ENCODE data around the gene CSGALNACT2. TPM values are rescaled to one million over a fixed set of nuclear protein-coding genes. Genes with fewer than 3 reads are reported as not detected.

Gene CSGALNACT2
- total RNA-seq, 1 experiment from 2014 or later: 5.1 TPM

DNA sequence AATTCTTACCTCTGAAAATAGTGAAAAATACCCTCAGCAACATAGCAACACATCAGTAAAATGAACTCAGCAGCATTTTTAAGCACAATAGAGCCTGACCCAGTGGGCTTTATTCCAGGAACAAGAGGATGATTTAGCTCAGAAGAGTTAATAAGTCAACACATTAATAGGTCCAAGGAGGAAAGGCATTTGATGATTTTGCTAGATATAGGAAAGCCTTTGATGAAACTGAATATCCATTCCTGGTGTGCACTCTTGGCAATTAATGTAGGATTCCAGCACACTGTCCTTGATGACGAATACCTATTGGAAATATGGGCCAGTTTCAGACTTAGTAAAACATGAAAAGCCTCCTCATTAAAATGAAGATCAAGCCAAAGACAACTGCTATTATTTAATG lies 86.1 kb downstream of the CSGALNACT2 start:
- Mint-ChIP-seq H3K27me3 (ENCODE audit: low read depth) (peaks cover 22% of the 10 kb centered on the region), H3K4me1 (peaks cover 14% of the 10 kb centered on the region), H3K27ac (no peak overlapping the region), H3K9me3 (no peaks in the 10 kb centered on the region), H3K36me3 (no peaks in the 10 kb centered on the region), H3K4me3 (no peak overlapping the region)
- DNase-seq (ENCODE audit: low spot score) (no peak), ATAC-seq (no peak)
- ChIA-PET CTCF (interaction anchor here (3.9 kb wide), 1 partner anchor 31 kb away, joined by 38 read pairs; no protein-coding TSS in a partner anchor), POLR2A (no interaction called here)
- TF ChIP-seq ESRRA (CRISPR knock-in tag; IDR thresholded peaks at IDR 0.05; ENCODE audit: borderline replicate concordance): no peak
- TF ChIP-seq, protein P1, sequence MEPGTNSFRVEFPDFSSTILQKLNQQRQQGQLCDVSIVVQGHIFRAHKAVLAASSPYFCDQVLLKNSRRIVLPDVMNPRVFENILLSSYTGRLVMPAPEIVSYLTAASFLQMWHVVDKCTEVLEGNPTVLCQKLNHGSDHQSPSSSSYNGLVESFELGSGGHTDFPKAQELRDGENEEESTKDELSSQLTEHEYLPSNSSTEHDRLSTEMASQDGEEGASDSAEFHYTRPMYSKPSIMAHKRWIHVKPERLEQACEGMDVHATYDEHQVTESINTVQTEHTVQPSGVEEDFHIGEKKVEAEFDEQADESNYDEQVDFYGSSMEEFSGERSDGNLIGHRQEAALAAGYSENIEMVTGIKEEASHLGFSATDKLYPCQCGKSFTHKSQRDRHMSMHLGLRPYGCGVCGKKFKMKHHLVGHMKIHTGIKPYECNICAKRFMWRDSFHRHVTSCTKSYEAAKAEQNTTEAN (CRISPR knock-in tag; IDR thresholded peaks at IDR 0.05): no peak
- TF ChIP-seq ZNF263 (CRISPR knock-in tag; IDR thresholded peaks at IDR 0.05; ENCODE audit: low read depth): no peak
- TF ChIP-seq RELA (CRISPR knock-in tag; IDR thresholded peaks at IDR 0.05; ENCODE audit: borderline replicate concordance): no peak
- no peak for TF ChIP-seq SMAD3 (CRISPR knock-in tag; IDR thresholded peaks at IDR 0.05; ENCODE audit: borderline replicate concordance)
- no peak for TF ChIP-seq TEAD4 (CRISPR knock-in tag; IDR thresholded peaks at IDR 0.05)
- TF ChIP-seq, protein P2, sequence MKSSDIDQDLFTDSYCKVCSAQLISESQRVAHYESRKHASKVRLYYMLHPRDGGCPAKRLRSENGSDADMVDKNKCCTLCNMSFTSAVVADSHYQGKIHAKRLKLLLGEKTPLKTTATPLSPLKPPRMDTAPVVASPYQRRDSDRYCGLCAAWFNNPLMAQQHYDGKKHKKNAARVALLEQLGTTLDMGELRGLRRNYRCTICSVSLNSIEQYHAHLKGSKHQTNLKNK (CRISPR knock-in tag; IDR thresholded peaks at IDR 0.05): no peak
- TF ChIP-seq FOXJ3 (CRISPR knock-in tag; IDR thresholded peaks at IDR 0.05; ENCODE audit: borderline replicate concordance): no peak
- TF ChIP-seq, protein P3, sequence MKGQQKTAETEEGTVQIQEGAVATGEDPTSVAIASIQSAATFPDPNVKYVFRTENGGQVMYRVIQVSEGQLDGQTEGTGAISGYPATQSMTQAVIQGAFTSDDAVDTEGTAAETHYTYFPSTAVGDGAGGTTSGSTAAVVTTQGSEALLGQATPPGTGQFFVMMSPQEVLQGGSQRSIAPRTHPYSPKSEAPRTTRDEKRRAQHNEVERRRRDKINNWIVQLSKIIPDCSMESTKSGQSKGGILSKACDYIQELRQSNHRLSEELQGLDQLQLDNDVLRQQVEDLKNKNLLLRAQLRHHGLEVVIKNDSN (CRISPR knock-in tag; IDR thresholded peaks at IDR 0.05): no peak
- TF ChIP-seq NFE2L1 (CRISPR knock-in tag; IDR thresholded peaks at IDR 0.05): no peak
- TF ChIP-seq, protein P4, sequence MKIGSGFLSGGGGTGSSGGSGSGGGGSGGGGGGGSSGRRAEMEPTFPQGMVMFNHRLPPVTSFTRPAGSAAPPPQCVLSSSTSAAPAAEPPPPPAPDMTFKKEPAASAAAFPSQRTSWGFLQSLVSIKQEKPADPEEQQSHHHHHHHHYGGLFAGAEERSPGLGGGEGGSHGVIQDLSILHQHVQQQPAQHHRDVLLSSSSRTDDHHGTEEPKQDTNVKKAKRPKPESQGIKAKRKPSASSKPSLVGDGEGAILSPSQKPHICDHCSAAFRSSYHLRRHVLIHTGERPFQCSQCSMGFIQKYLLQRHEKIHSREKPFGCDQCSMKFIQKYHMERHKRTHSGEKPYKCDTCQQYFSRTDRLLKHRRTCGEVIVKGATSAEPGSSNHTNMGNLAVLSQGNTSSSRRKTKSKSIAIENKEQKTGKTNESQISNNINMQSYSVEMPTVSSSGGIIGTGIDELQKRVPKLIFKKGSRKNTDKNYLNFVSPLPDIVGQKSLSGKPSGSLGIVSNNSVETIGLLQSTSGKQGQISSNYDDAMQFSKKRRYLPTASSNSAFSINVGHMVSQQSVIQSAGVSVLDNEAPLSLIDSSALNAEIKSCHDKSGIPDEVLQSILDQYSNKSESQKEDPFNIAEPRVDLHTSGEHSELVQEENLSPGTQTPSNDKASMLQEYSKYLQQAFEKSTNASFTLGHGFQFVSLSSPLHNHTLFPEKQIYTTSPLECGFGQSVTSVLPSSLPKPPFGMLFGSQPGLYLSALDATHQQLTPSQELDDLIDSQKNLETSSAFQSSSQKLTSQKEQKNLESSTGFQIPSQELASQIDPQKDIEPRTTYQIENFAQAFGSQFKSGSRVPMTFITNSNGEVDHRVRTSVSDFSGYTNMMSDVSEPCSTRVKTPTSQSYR (CRISPR knock-in tag; IDR thresholded peaks at IDR 0.05): no peak
- TF ChIP-seq FOXP1 (CRISPR knock-in tag; IDR thresholded peaks at IDR 0.05; ENCODE audit: borderline replicate concordance): no peak
- no peak for TF ChIP-seq MXD4 (CRISPR knock-in tag; IDR thresholded peaks at IDR 0.05; ENCODE audit: borderline replicate concordance)

DNA sequence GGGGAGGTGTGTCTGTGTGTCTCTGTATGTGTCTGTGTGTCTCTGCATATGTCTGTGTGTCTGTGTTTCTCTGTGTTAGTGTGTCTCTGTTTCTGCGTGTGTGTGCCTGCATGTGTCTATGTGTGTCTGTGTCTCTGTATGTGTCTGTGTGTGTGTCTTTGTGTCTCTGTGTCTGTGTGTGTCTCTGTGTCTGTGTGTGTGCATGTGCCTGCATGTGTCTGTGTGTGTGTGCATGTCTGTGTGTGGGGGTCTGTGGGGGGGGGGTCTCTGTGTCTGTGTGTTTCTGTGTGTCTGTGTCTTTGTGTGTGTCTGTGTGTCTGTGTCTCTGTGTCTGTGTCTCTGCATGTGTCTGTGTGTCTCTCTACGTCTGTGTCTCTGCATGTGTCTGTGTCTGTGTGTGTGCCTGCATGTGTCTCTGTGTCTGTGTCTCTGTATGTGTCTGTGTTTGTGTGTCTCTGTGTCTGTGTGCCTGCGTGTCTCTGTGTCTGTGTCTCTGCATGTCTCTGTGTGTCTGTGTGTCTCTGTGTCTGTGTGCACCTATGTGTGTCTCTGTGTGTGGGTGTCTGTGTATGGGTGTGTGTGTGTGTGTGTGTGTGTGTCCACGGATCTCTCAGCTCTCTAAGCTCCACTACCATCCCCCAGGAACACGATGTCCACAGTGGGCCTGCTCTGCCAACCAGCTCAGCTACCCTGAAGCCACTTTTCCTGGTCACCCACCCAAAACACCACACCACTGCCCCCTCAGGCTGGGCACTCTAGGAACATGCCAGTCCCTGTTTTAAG lies 87.0 kb downstream of the CSGALNACT2 start:
- TF ChIP-seq CREB1 (CRISPR knock-in tag; IDR thresholded peaks at IDR 0.05) (no peak), ZNF317 (CRISPR knock-in tag; IDR thresholded peaks at IDR 0.05; ENCODE audit: borderline replicate concordance, low read depth) (no peak), CBFB (CRISPR knock-in tag; IDR thresholded peaks at IDR 0.05; ENCODE audit: low read depth) (no peak), ETV6 (CRISPR knock-in tag; IDR thresholded peaks at IDR 0.05) (no peak), NFATC4 (CRISPR knock-in tag; IDR thresholded peaks at IDR 0.05) (no peak), SMAD3 (CRISPR knock-in tag; IDR thresholded peaks at IDR 0.05; ENCODE audit: borderline replicate concordance) (no peak), PRRX2 (CRISPR knock-in tag; IDR thresholded peaks at IDR 0.05) (no peak), TEAD4 (CRISPR knock-in tag; IDR thresholded peaks at IDR 0.05) (no peak), RORB (CRISPR knock-in tag; IDR thresholded peaks at IDR 0.05) (no peak), NR1H2 (CRISPR knock-in tag; IDR thresholded peaks at IDR 0.05) (no peak)
- TF ChIP-seq, protein P5, sequence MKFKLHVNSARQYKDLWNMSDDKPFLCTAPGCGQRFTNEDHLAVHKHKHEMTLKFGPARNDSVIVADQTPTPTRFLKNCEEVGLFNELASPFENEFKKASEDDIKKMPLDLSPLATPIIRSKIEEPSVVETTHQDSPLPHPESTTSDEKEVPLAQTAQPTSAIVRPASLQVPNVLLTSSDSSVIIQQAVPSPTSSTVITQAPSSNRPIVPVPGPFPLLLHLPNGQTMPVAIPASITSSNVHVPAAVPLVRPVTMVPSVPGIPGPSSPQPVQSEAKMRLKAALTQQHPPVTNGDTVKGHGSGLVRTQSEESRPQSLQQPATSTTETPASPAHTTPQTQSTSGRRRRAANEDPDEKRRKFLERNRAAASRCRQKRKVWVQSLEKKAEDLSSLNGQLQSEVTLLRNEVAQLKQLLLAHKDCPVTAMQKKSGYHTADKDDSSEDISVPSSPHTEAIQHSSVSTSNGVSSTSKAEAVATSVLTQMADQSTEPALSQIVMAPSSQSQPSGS (CRISPR knock-in tag; IDR thresholded peaks at IDR 0.05; ENCODE audit: borderline replicate concordance, low read depth): no peak
- TF ChIP-seq, protein P6, sequence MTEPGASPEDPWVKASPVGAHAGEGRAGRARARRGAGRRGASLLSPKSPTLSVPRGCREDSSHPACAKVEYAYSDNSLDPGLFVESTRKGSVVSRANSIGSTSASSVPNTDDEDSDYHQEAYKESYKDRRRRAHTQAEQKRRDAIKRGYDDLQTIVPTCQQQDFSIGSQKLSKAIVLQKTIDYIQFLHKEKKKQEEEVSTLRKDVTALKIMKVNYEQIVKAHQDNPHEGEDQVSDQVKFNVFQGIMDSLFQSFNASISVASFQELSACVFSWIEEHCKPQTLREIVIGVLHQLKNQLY (CRISPR knock-in tag; IDR thresholded peaks at IDR 0.05): no peak
- DNase-seq (ENCODE audit: low spot score) (no peak), ATAC-seq (no peak)
- H3K27me3 Mint-ChIP-seq (ENCODE audit: low read depth): peaks cover 27% of the 10 kb centered on the region
- no peak overlapping the region for H3K4me3 Mint-ChIP-seq
- POLR2A ChIA-PET: no interaction called here
- no peak overlapping the region for H3K27ac Mint-ChIP-seq
- CTCF ChIA-PET: interaction anchor here (0.6 kb wide), 1 partner anchor 41 kb away, joined by 3 read pairs; no protein-coding TSS in a partner anchor
- peaks cover 14% of the 10 kb centered on the region for H3K4me1 Mint-ChIP-seq
- H3K36me3 Mint-ChIP-seq: no peaks in the 10 kb centered on the region
- no peaks in the 10 kb centered on the region for H3K9me3 Mint-ChIP-seq
